Measurements from ENCODE around the gene SLC43A2.

The SLC43A2 gene

GRCh38 chr17:1648173-1648962 is 19.7 kb upstream of the SLC43A2 start (continued):
- peak; percentile 9; the same call in 1 of the 2 replicates for TF ChIP-seq GLIS2 (tag by site-specific recombination; IDR thresholded peaks at IDR 0.05)
- TF ChIP-seq ZNF335 (tag by site-specific recombination; conservative IDR thresholded peaks at IDR 0.05), result peak; percentile 37
- TF ChIP-seq ZBTB8A (tag by site-specific recombination; IDR thresholded peaks at IDR 0.05), result peak; percentile 64
- TF ChIP-seq ZBTB11 (tag by site-specific recombination; conservative IDR thresholded peaks at IDR 0.05; ENCODE audit: low read depth), result 0 out of 2 replicates have a peak, but pooled peaks have one; percentile 26
- TF ChIP-seq ZNF585B (tag by site-specific recombination; IDR thresholded peaks at IDR 0.05), result no peak

- H3K4me1 ChIP-seq (ENCODE audit: control insufficient read depth, insufficient read depth, low read length), result peaks cover 10% of the 10 kb centered on the region
- peaks cover 12 to 28% of the 10 kb centered on the region in 2 experiments for H3K36me3 ChIP-seq (ENCODE audit: control insufficient read depth in 2 of 2, insufficient read depth in 1 of 2, low read length in 2 of 2)
- H3K27ac ChIP-seq (ENCODE audit: extremely low read depth, low read depth, low read length), result no peak overlapping the region
- H3K9me3 ChIP-seq (ENCODE audit: control insufficient read depth, insufficient read depth, low read depth, low read length), result no peaks in the 10 kb centered on the region
- ChIA-PET POLR2A (interaction anchor here (2.6 to 6.0 kb wide), 2 partner anchors 20 to 69 kb away, joined by 19 to 38 read pairs; no protein-coding TSS in a partner anchor), CTCF (interaction anchor here (0.5 to 6.1 kb wide), 14 partner anchors 8 to 776 kb away, joined by 3 to 69 read pairs (median 6); no protein-coding TSS in a partner anchor)
- TF ChIP-seq ZNF830 (tag by site-specific recombination; IDR thresholded peaks at IDR 0.05; ENCODE audit: low read depth), result no peak
- TF ChIP-seq ZBTB44 (tag by site-specific recombination; IDR thresholded peaks at IDR 0.05), result no peak
- no peak for TF ChIP-seq ZNF426 (tag by site-specific recombination; IDR thresholded peaks at IDR 0.05)
- TF ChIP-seq MZF1 (tag by site-specific recombination; IDR thresholded peaks at IDR 0.05; ENCODE audit: borderline replicate concordance), result no peak
- no peak for TF ChIP-seq SP3 (tag by site-specific recombination; IDR thresholded peaks at IDR 0.05)
- TF ChIP-seq ZSCAN18 (tag by site-specific recombination; IDR thresholded peaks at IDR 0.05), result no peak
- TF ChIP-seq ZNF157 (tag by site-specific recombination; IDR thresholded peaks at IDR 0.05), result no peak
- TF ChIP-seq ZXDB (tag by site-specific recombination; IDR thresholded peaks at IDR 0.05), result no peak
- no peak for TF ChIP-seq ZFHX2 (tag by site-specific recombination; conservative IDR thresholded peaks at IDR 0.05)
- no peak for TF ChIP-seq ZNF707 (tag by site-specific recombination; IDR thresholded peaks at IDR 0.05)
- no peak for TF ChIP-seq ZNF391 (tag by site-specific recombination; IDR thresholded peaks at IDR 0.05; ENCODE audit: borderline replicate concordance, low read depth)
- no peak overlapping the region for H3K4me3 ChIP-seq (ENCODE audit: low read depth, low read length)
These were observed 19.2 kb upstream of the SLC43A2 start for GRCh38 chr17:1647802-1648171.
